HG02588 (cell line): Measurements from ENCODE around the gene MAGI2.

Source experiments
- ATAC-seq: cut with Tn5 transposase; IDR thresholded peaks from one replicate; pipeline ENCODE4 v1.9.1; 2021; ENCODE audit warnings: mild to moderate bottlenecking, moderate library complexity; ENCODE audit not compliant: unreplicated experiment

Gene MAGI2

GRCh38 chr7:78213402-78213801 is 1240.1 kb downstream of the MAGI2 start:
- no peak for ATAC-seq

DNA sequence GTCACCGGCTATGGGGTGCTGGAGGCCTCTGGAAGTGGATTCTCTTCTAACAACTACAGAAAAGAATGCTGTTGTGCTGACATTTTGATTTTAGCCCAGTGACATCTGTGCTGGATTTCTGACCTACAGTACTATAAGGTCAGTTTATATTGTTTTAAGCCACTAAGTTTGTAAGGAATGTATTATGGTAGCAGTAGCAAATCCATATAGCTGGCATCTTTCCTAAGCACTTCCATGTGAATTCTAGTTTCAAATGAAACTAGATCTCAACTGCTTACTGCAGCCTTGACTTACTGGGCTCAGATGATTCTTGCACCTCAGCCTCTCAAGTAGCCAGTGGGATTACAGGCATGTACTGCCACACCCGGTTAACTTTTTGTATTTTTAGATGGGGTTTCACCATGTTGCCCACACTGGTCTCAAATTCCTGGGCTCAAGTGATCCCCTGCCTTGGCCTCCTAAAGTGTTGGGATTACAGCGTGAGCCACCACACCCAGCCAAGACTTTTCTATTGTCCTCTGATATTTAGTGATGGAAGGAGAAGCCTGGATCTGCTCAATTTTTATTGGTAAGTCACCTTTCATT is 1240.9 kb downstream of the MAGI2 start:
- no peak for ATAC-seq

DNA sequence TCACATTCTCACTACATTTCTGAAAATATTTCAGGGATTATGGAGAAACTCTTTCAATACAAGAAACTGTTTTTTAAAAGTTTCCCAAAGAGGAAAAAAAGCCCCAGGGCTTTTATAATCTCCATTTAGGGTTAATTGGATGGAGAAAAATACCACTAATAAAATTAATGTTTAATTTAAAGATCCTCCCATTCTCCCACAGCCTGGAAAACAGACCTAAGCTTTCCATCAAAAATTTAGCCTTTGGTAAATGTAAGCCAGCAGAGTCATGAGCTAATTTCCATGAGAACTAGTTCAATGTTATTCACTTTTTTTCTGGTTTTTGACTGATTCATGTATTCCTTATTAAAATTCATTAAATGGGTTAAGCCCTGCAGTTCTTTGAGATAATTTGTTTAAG is 1246.2 kb downstream of the MAGI2 start:
- ATAC-seq = no peak

GRCh38 chr7:78206769-78207168 is 1246.7 kb downstream of the MAGI2 start:
- no peak for ATAC-seq

- no peak for ATAC-seq
These were observed 1250.3 kb downstream of the MAGI2 start for GRCh38 chr7:78203042-78203720.

- ATAC-seq = no peak
These were observed 1254.7 kb downstream of the MAGI2 start for GRCh38 chr7:78198756-78199155.

GRCh38 chr7:78197447-78197846 is 1256.0 kb downstream of the MAGI2 start:
- no peak for ATAC-seq

GRCh38 chr7:78195281-78195680 is 1258.2 kb downstream of the MAGI2 start:
- ATAC-seq = no peak

GRCh38 chr7:78194611-78195010 is 1258.9 kb downstream of the MAGI2 start:
- ATAC-seq = no peak

- no peak for ATAC-seq
These were observed 1261.9 kb downstream of the MAGI2 start for GRCh38 chr7:78191475-78192079.

GRCh38 chr7:78189762-78190161 is 1263.7 kb downstream of the MAGI2 start:
- ATAC-seq = no peak

DNA sequence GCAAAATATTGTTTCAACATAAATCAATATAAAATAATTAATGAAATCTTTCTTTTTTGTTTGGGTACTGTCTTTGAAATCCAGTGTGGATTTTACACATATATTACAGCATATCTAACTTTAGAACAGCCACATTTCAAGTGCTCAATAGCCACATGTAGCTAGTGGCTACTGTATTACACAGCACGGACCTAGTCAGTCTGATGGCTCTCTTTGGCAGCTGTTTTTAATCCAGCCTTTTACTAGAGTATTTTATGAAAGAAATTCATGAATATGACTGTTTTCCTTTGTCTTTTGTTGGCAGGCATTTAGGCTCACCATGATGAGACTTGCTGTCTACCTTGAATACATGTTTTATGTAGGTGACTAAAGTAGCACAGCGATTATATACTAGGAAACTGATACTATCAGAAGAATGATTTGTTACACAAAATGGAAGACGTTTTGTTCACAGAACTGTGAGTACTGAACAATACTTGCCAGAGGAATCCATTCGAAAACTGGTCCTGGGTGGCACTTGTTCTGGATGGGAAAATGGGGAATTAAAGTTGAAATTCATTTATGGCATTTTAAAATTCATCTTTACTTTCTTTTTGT is 1268.2 kb downstream of the MAGI2 start:
- no peak for ATAC-seq

- no peak for ATAC-seq
These were observed 1269.2 kb downstream of the MAGI2 start for GRCh38 chr7:78184299-78184698.

DNA sequence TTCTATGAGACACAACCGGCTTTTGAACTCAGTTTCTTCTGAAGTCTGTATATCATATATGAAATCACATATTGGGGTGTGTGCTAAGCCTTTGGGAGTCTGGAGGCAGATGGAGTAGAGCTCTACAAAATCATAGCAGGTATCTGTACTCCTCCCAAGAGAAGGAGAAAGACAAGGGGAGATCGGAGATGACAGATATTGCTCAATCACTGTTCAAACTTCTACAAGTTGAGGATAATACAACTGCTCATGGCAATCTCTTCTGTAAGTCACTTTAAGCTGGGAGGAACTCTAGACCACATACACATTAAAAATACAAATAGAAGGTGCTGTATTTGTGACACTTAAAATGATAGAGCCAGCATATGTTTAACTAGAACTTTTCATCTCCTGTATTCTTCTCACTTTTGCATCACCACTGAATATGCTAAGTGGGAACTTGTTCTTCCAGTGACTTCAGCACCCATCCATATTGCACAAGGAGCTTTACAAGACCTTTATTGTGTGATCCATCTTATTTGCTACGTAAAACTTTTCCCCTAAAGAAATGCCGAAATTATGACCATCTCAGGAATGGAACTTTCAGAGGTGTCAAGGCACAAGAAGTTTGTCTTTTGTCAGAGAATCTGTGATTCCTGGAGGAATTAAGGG is 1273.5 kb downstream of the MAGI2 start:
- no peak for ATAC-seq

DNA sequence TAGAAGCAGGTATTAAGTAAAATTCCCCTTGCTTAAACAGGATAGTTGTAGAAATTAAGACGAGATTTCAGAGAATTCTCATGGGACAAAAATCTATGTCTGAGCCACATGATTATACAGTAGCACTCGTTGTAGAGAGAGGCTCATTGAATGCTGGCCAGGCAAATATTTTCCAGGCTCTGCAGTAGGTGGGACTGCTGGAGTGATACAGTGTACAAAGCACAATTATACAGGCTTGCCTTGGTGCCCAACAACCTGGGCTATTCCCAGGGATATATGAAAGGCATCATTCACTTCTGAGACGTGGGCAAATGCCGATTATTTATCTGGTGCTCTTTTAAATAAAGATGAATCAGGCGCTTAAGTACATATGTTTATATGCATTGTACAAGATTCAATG is 1274.3 kb downstream of the MAGI2 start:
- ATAC-seq = no peak

- ATAC-seq = no peak
These were observed 1275.1 kb downstream of the MAGI2 start for GRCh38 chr7:78178319-78178718.

- no peak for ATAC-seq
These were observed 1277.3 kb downstream of the MAGI2 start for GRCh38 chr7:78176171-78176570.

- ATAC-seq = no peak
These were observed 1278.0 kb downstream of the MAGI2 start for GRCh38 chr7:78175330-78176100.

GRCh38 chr7:78173666-78174065 is 1279.8 kb downstream of the MAGI2 start:
- ATAC-seq = no peak

DNA sequence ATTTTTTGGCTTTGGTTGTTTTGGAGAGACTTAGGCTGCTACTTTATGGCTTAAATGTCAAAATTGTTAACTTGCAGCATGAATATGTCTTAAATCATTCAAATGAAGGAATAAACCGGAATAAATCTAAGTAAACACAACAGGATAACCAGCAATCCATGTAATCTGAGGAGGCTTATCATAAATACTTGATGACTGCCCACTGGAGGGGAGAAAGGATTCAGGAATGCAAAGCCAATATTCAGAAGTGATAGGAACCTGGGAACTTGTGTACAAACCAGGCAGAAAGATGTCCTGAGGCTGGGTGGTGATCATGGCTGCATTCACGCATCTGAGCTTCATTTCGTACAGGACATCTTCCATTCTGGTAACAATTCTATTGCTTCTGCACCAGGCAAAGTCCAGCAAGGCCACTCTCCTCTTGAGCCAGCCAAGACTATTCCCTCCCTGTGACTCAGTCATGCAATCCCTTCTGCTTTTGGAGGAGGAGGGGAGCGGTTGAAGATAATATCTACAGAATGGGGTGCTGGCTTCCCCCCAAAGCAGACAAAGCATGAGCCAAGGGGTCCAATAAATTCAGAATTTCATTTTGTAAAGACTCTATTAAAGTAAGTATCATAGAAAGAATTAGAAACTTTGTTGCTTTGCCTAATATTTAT is 1280.4 kb downstream of the MAGI2 start:
- no peak for ATAC-seq
